ENCODE results near the gene UBQLN4.

DNA sequence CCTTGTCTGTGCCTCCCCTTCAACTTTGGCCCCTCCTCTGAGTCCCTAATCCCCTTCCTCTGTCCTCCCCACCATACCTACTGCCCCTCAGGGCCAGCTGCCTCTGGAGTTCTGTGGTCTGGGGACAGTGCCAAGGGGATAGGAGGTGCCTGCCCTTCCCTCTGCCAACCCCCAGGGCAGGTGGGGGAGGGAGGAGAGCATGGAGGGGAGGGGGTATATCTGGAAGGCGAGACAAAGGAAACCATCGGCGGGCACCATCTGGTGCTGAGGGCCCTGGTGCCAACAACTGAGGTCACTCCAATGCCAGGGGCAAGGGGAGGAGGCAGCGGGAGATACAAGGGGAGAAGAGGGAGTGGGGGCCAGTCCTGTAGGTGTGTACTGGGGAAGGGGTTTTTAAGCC lies 16.9 kb upstream of the UBQLN4 start:
- TF ChIP-seq, protein P1, sequence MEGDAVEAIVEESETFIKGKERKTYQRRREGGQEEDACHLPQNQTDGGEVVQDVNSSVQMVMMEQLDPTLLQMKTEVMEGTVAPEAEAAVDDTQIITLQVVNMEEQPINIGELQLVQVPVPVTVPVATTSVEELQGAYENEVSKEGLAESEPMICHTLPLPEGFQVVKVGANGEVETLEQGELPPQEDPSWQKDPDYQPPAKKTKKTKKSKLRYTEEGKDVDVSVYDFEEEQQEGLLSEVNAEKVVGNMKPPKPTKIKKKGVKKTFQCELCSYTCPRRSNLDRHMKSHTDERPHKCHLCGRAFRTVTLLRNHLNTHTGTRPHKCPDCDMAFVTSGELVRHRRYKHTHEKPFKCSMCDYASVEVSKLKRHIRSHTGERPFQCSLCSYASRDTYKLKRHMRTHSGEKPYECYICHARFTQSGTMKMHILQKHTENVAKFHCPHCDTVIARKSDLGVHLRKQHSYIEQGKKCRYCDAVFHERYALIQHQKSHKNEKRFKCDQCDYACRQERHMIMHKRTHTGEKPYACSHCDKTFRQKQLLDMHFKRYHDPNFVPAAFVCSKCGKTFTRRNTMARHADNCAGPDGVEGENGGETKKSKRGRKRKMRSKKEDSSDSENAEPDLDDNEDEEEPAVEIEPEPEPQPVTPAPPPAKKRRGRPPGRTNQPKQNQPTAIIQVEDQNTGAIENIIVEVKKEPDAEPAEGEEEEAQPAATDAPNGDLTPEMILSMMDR (IDR thresholded peaks at IDR 0.05; ENCODE audit: low read depth, low read length), result no peak
- no peak for TF ChIP-seq MYC (IDR thresholded peaks at IDR 0.05; ENCODE audit: low read depth, low read length)

All from NB4 (cell line).